ENCODE data around the gene RBL1.
"Not testable (repeated sequence)": the region's sequence is repeated elsewhere in the genome, so short reads cannot be mapped to it uniquely, and the experiment has no call there.

Gene RBL1

GRCh38 chr20:37095599-37096414 lies at the start of gene RBL1:
TSS of gene RBL1 (minus strand) at chr20:37095997. CDS start at chr20:37095928, 69 bp downstream.
- peak; percentile 70 to 80 for DNase-seq (ENCODE audit: low read depth in 2 of 2)

- DNase-seq (ENCODE audit: low read depth in 2 of 2), result no peak
Measured at GRCh38 chr20:37144856-37145404, 49.1 kb upstream of the RBL1 start.

DNA sequence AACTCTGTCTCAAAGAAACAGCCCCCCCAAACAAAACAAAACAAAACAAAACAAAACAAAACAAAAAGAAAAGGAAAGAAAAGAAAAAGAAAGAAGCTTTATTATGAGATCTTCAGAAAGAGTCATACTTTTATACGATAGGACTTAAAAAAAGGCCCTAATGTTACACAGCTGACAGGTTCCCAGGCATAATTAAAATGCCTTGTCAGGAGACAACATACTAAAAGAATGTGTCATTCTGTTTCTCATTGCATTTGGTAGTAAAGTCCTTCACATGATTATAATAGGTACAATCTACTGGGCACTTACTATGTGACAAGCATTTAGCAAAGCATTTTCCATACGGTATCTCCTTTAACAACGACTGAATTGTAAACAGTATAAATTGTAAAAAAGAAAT lies 46.9 kb upstream of the RBL1 start:
- DNase-seq (ENCODE audit: low read depth in 2 of 2), result no peak

GRCh38 chr20:37137547-37137946 lies 41.8 kb upstream of the RBL1 start:
- DNase-seq (ENCODE audit: low read depth in 2 of 2), result no peak

GRCh38 chr20:37133952-37134351 lies 38.2 kb upstream of the RBL1 start:
- DNase-seq (ENCODE audit: low read depth in 2 of 2), result no peak

GRCh38 chr20:37131486-37131885 lies 35.7 kb upstream of the RBL1 start:
- DNase-seq (ENCODE audit: low read depth in 2 of 2), result no peak

DNA sequence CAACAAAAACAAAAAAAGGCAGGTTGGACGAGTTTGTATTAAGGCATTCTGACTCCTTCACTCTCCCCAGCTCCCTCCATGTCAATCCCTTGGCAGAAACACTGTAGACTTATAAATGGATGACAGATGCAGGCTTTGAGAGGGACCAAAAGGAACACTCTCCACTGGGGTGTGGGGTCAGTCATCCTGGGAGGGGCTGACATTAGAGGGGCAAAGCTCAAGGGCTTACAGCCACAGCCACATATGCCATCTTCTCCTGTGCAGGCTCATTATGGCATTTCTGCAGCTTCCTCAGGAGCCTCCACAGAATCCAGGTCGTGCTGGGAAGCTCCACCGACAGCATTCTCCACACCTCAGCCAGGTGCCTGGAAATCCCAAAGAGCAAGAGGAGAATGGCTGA lies 33.0 kb upstream of the RBL1 start:
- no peak for DNase-seq (ENCODE audit: low read depth in 2 of 2)

GRCh38 chr20:37126290-37126689 lies 30.5 kb upstream of the RBL1 start:
- not testable (repeated sequence) for DNase-seq (ENCODE audit: low read depth in 2 of 2)

DNA sequence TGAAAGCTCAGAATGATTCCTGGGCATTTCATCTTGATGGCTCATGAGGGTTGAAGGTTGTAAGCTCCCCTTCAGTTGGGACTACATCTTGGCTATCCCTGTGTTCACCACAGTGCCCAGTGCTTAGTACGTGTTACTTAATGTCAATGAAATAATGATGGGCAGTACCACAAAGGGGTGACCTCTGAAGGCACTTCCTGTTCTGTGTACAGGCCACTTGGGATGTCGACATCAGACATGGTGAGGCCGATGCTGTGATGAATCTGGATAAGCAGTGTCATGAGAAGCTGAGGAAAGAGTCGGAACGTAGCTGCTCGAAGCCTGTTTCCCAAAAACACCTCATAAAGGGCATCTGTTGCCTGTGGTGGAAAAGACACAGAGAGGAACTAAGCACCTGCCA lies 27.6 kb upstream of the RBL1 start:
- no peak for DNase-seq (ENCODE audit: low read depth in 2 of 2)

- DNase-seq (ENCODE audit: low read depth in 2 of 2), result no peak
Measured at GRCh38 chr20:37120497-37120896, 24.7 kb upstream of the RBL1 start.

GRCh38 chr20:37119356-37120036 lies 23.7 kb upstream of the RBL1 start:
- DNase-seq (ENCODE audit: low read depth in 2 of 2), result no peak

DNA sequence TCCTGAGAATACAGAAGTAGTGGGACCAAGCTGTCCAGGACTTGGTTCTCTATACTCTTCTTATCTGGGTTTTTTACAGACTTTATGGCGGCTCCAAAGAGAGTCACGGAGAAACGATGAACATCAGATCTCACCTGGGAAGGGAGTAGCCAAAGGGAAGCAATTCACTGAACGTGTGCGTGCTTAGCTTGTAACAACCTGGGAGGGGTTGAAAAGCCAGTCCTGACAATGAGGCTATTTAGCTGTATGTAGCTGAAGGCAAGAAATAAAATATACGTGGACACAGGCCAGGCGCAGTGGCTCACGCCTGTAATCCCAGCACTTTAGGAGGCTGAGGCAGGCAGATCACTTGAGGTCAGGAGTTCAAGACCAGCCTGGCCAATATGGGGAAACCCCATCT lies 18.2 kb upstream of the RBL1 start:
- no peak for DNase-seq (ENCODE audit: low read depth in 2 of 2)

DNA sequence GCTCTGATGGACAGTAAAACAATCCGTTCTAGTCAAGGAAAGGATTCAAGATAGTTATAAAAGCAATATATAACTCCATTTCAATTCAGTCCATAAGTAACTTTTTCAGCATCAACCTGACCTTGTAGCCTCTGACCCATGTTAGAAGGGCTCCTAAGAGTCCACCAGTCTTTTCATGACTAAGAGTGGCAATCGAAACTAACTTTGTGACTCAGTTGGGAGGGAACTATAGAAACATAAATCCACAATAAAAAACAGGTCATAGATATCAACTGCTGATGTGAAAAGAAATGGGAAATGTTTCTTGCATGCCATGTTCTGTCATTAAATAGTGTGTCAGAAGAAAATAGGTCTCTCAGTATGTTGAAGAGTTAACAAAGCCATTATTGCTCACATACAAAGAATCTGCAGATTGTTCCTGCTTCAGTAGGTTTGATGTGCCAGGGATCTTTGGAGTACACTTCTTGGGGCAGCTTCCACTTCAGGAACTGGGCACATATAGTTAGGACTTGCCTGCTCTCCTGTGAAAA lies 16.2 kb upstream of the RBL1 start:
- no peak for DNase-seq (ENCODE audit: low read depth in 2 of 2)

DNA sequence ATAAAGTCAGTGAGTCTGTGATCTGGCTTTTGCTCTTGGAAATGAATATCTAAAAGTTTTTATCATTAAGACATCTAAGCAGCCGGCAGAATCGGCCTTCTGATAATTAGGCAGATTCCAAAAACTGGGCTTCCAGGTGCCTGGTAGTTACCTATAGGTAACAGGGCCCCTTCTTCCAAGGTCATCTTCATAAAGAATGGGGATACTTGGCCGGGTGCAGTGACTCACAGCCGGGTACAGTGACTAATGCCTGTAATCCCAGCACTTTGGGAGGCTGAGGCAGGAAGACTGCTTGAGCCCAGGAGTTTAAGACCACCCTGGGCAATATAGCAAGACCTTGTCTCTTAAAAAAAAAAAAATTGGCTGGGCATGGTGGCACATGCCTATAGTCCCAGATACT lies 12.9 kb upstream of the RBL1 start:
- DNase-seq (ENCODE audit: low read depth in 2 of 2), result no peak

- DNase-seq (ENCODE audit: low read depth in 2 of 2), result no peak
Measured at GRCh38 chr20:37102571-37102970, 6.8 kb upstream of the RBL1 start.

- no peak for DNase-seq (ENCODE audit: low read depth in 2 of 2)
Measured at GRCh38 chr20:37096415-37097041, 731 bp upstream of the RBL1 start.

GRCh38 chr20:37095108-37095598 lies 644 bp downstream of the RBL1 start:
- DNase-seq (ENCODE audit: low read depth in 2 of 2), result peak in 1 of 2 donors; percentile 18

GRCh38 chr20:37090407-37090806 lies 5.4 kb downstream of the RBL1 start:
- DNase-seq (ENCODE audit: low read depth in 2 of 2), result no peak

- peak in 1 of 2 donors; percentile 31 for DNase-seq (ENCODE audit: low read depth in 2 of 2)
Measured at GRCh38 chr20:37081717-37082289, 14.0 kb downstream of the RBL1 start.

GRCh38 chr20:37077009-37077408 lies 18.8 kb downstream of the RBL1 start:
- DNase-seq (ENCODE audit: low read depth in 2 of 2), result no peak

GRCh38 chr20:37075932-37076685 lies 19.7 kb downstream of the RBL1 start:
- no peak for DNase-seq (ENCODE audit: low read depth in 2 of 2)

All from stimulated activated CD4-positive, alpha-beta T cell treated with anti-CD3 and anti-CD28 coated beads, Interleukin-1b, Interleukin-23, amount 100 ng/mL, for 4 hours (primary cell).